CD4-positive, alpha-beta memory T cell (primary cell): Measurements from ENCODE around the gene PAF1. TPM values are rescaled to one million over a fixed set of nuclear protein-coding genes. Genes with fewer than 3 reads are reported as not detected.
"Not testable (repeated sequence)": the region's sequence is repeated elsewhere in the genome, so short reads cannot be mapped to it uniquely, and the experiment has no call there.

Experiments used
- CTCF ChIA-PET: fragments of 350-600 bp; sonication (Branson Sonifier 250); formaldehyde crosslinking; loops from one replicate; lab custom pipeline; 2021; ENCODE audit warnings: inconsistent platforms; ENCODE audit not compliant: partially characterized antibody; lab: Charles Lee
- POLR2A ChIA-PET: fragments of 350-600 bp; sonication (Branson Sonifier 250); formaldehyde crosslinking; loops from one replicate; lab custom pipeline; 2021; ENCODE audit not compliant: partially characterized antibody; lab: Charles Lee
- DNase-seq, 5 donors: peaks; one replicate each; pipeline versions ENCODE4 v3.0.0 to v3.0.0-alpha.2; 2020 to 2022; ENCODE audit warnings: mixed read lengths in 1 of 5
- H3K27ac ChIP-seq: one replicate; pipeline ENCODE4 v1.7.0; 2013; ENCODE audit warnings: low read depth, low read length
- H3K27me3 ChIP-seq: 2 replicates; pipeline ENCODE4 v1.7.0; 2013; ENCODE audit warnings: mild to moderate bottlenecking, low read length, moderate library complexity; ENCODE audit not compliant: insufficient read depth
- H3K36me3 ChIP-seq: 2 replicates; pipeline ENCODE4 v1.7.0; 2013; ENCODE audit warnings: mild to moderate bottlenecking, low read length, moderate library complexity; ENCODE audit not compliant: insufficient read depth
- H3K4me1 ChIP-seq: 2 replicates; pipeline ENCODE4 v1.7.0; 2013; ENCODE audit warnings: mild to moderate bottlenecking, low read length, moderate library complexity; ENCODE audit not compliant: insufficient read depth
- H3K4me3 ChIP-seq, 2 donors: one replicate each; pipeline ENCODE4 v1.7.0; 2013; ENCODE audit warnings: low read length in 2 of 2, mild to moderate bottlenecking in 1 of 2
- H3K9me3 ChIP-seq, 2 donors: one replicate each; pipeline ENCODE4 v1.7.0; 2013; ENCODE audit warnings: low read length in 2 of 2, control low read depth in 1 of 2; ENCODE audit not compliant: control insufficient read depth in 1 of 2
- H3K27ac Mint-ChIP-seq, 7 donors: one replicate each; pipeline ENCODE4 v1.8.0; 2020 to 2021; ENCODE audit warnings: mixed read lengths in 7 of 7, mild to moderate bottlenecking in 6 of 7, inconsistent platforms in 3 of 7, moderate library complexity in 3 of 7
- H3K27me3 Mint-ChIP-seq, 2 donors: one replicate each; pipeline ENCODE4 v1.8.0; 2020 to 2021; ENCODE audit warnings: mixed read lengths in 2 of 2
- H3K36me3 Mint-ChIP-seq, 2 donors: one replicate each; pipeline ENCODE4 v1.8.0; 2020 to 2021; ENCODE audit warnings: mixed read lengths in 2 of 2, inconsistent platforms in 1 of 2, mild to moderate bottlenecking in 1 of 2
- H3K4me1 Mint-ChIP-seq, 4 donors: one replicate each; pipeline ENCODE4 v1.8.0; 2020 to 2021; ENCODE audit warnings: mixed read lengths in 4 of 4, mild to moderate bottlenecking in 1 of 4
- H3K4me3 Mint-ChIP-seq, 8 donors: one replicate each; pipeline ENCODE4 v1.8.0; 2020 to 2021; ENCODE audit warnings: mixed read lengths in 8 of 8, mild to moderate bottlenecking in 7 of 8, moderate library complexity in 6 of 8, inconsistent platforms in 3 of 8
- H3K9me3 Mint-ChIP-seq, 8 donors: one replicate each; pipeline ENCODE4 v1.8.0; 2020 to 2021; ENCODE audit warnings: mixed read lengths in 8 of 8, mild to moderate bottlenecking in 5 of 8, inconsistent platforms in 3 of 8, moderate library complexity in 1 of 8
- intact Hi-C: fragments of 100-400 bp; cut with micrococcal nuclease; formaldehyde crosslinking; loops from one replicate; pipeline ENCODE4 v1.15.1; 2023
- polyA plus RNA-seq, 2 donors: library from polyadenylated mRNA; unstranded; fragments of 300-500 nt; fragmentation: Illumina TruSeq; gene quantifications; one replicate each; pipeline ENCODE4 v1.2.3, GENCODE V29; 2021
- total RNA-seq, 2 experiments: library from RNA; stranded (reverse); gene quantifications; one replicate each; pipeline ENCODE4 v1.2.3, GENCODE V29; 2021

PAF1 gene
- total and polyA plus RNA-seq, 4 experiments from 2014 or later: 21.5 to 53.8 (median 47.9) TPM

DNA sequence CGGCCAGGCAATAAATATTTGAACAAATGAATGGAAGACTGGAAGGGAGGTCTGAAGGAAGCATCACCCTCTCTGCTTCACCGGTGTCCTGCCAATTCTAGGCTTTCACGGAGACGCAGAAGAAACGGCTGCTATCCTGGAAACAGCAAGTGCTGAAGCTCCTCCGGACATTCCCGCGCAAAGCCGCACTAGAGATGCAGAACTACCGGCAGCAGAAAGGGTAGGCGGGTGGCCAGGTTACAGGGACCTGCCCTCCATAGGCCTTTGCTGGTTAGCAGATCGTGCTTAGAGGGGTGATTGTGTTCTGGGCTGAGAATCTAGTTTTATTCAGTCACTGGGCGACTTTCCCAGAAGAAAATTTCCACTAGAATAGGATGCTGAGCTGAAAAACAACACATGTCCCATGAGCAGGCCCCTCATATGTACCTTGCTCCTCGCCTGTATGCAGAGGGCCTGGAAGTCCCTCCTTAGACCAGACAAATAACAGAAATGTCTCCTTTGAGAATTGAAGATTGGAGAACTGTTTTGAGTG lies 11.0 kb downstream of the PAF1 start:
- ChIA-PET CTCF (no interaction called here), POLR2A (no interaction called here)
- intact Hi-C loops: no loop called here
- peaks cover 68% of the 10 kb centered on the region for H3K36me3 ChIP-seq
- no peaks in the 10 kb centered on the region for H3K27me3 Mint-ChIP-seq
- no peaks in the 10 kb centered on the region for H3K27me3 ChIP-seq
- H3K4me3 ChIP-seq: no peak overlapping the region
- H3K4me3 Mint-ChIP-seq: no peak overlapping the region
- H3K36me3 Mint-ChIP-seq: peaks cover 39 to 88% of the 10 kb centered on the region in 2 donors
- H3K27ac Mint-ChIP-seq: peak overlapping the region in 3 of 7 donors; percentile 31 to 86 (median 70)
- no peak overlapping the region for H3K27ac ChIP-seq
- H3K9me3 Mint-ChIP-seq: no peaks in the 10 kb centered on the region
- H3K4me1 Mint-ChIP-seq: no peaks in the 10 kb centered on the region
- DNase-seq: no peak
- H3K9me3 ChIP-seq: no peaks in the 10 kb centered on the region
- H3K4me1 ChIP-seq: no peaks in the 10 kb centered on the region

DNA sequence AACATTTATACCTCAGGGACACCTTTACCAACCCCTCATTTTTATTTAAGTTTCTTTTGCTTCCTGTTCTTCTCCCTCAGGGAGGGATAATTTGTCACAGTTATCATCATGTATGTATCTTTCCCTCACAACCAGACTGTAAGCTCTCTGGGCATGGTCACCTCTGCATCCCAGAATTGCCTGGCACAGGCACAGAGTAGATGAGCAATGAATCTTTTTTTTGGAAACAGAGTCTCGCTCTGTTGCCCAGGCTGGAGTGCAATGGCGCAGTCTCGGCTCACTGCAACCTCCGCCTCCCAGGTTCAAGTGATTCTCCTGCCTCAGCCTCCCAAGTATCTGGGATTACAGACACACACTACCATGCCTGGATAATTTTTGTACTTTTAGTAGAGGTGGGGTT lies 11.5 kb downstream of the PAF1 start:
- H3K9me3 Mint-ChIP-seq, H3K27me3 Mint-ChIP-seq, intact Hi-C loops, H3K4me3 ChIP-seq, DNase-seq, H3K27ac ChIP-seq, H3K4me3 Mint-ChIP-seq, H3K4me1 ChIP-seq, CTCF ChIA-PET, H3K27me3 ChIP-seq, H3K9me3 ChIP-seq, POLR2A ChIA-PET, H3K4me1 Mint-ChIP-seq: not testable (repeated sequence)
- peaks cover 42 to 86% of the 10 kb centered on the region in 2 donors for H3K36me3 Mint-ChIP-seq
- H3K36me3 ChIP-seq: peaks cover 68% of the 10 kb centered on the region
- peak overlapping the region in 3 of 7 donors; percentile 31 to 70 (median 63) for H3K27ac Mint-ChIP-seq

DNA sequence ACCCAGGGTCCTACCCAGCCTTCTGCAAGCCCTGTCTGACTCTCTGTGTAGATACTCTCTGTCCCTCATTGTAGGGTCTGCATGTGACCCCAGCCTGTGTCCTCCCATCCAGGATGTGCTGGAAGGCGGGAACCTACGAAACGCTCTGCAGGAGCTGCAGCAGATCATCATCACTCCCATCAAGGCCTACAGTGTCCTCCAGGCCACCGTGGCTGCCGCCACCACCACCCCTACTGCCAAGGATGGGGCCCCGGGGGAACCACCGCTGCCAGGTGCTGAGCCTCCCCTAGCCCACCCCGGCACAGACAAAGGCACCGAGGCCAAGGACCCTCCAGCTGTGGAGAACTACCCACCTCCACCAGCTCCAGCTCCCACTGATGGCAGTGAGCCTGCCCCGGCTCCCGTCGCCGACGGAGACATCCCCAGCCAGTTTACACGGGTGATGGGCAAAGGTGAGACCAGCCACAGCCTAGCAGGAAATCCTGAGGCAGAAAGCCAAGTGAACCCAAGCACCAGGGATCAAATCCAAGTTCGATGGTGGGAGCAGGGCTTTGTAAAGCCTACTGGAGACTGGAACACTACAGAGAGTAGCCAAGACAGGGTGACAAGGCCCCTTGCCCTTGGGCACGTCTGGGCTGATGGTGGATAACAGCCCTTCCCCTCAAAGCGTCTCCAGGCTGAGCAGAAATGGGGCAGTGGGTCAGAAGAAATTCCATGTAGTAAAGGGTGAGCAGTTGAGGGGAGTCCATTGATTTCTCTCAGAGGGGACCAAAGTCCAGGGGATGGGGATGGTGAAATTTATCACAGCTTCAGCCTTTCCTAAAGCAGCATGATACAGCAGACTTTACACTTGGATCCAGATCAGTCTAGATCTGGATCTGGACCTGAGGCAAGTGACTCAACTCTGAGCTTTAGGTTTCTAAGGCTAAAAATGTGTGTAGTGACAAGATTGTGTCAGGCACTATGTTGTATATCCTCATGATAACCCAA lies 13.2 kb downstream of the PAF1 start:
- Mint-ChIP-seq H3K27ac (peak overlapping the region in 2 of 7 donors; percentile 50 to 74), H3K36me3 (peaks cover 46 to 74% of the 10 kb centered on the region in 2 donors)

DNA sequence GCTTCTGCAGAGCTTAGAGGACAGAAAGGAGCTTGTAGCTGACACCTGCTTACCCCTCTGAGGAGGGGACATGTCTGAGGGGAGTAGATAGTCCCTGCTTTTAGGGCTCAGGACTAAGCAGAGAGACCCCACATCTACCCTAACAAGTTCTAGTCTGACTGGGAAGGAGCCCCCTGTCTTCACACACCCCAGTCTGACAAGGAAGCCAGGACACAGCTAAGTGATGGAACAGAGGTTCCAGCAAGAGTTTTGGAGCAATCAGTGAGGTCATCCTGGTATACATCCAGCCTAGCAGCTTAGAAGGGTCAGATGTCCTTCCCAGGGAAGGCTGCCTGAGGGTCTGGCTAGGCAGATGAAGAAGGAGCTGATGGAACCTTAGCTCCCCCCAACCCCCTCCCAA lies 15.0 kb downstream of the PAF1 start:
- Histone ChIP-seq H3K4me3 (no peak overlapping the region), H3K27me3 (no peaks in the 10 kb centered on the region), H3K9me3 (no peaks in the 10 kb centered on the region), H3K4me1 (no peaks in the 10 kb centered on the region), H3K27ac (no peak overlapping the region), H3K36me3 (peaks cover 53% of the 10 kb centered on the region)
- Mint-ChIP-seq H3K27me3 (no peaks in the 10 kb centered on the region), H3K9me3 (no peaks in the 10 kb centered on the region), H3K27ac (peak overlapping the region in 2 of 7 donors; percentile 52 to 60), H3K4me3 (no peak overlapping the region), H3K4me1 (peaks cover 0 to 2% (median 0%) of the 10 kb centered on the region in 4 donors), H3K36me3 (peaks cover 41 to 71% of the 10 kb centered on the region in 2 donors)
- intact Hi-C loops: no loop called here
- DNase-seq: no peak
- ChIA-PET CTCF (no interaction called here), POLR2A (interaction anchor here (0.6 to 1.0 kb wide), 2 partner anchors 32 to 71 kb away, joined by 3 read pairs; no protein-coding TSS in a partner anchor)

More for the DNA sequence above, 13.2 kb downstream of the PAF1 start:
- Mint-ChIP-seq H3K4me3 (no peak overlapping the region), H3K4me1 (peaks cover 0 to 2% (median 0%) of the 10 kb centered on the region in 4 donors), H3K27me3 (no peaks in the 10 kb centered on the region), H3K9me3 (no peaks in the 10 kb centered on the region)
- Histone ChIP-seq H3K36me3 (peaks cover 54% of the 10 kb centered on the region), H3K4me1 (no peaks in the 10 kb centered on the region), H3K27ac (no peak overlapping the region), H3K9me3 (no peaks in the 10 kb centered on the region), H3K4me3 (no peak overlapping the region), H3K27me3 (no peaks in the 10 kb centered on the region)
- ChIA-PET CTCF (no interaction called here), POLR2A (no interaction called here)
- no peak for DNase-seq
- intact Hi-C loops: no loop called here

DNA sequence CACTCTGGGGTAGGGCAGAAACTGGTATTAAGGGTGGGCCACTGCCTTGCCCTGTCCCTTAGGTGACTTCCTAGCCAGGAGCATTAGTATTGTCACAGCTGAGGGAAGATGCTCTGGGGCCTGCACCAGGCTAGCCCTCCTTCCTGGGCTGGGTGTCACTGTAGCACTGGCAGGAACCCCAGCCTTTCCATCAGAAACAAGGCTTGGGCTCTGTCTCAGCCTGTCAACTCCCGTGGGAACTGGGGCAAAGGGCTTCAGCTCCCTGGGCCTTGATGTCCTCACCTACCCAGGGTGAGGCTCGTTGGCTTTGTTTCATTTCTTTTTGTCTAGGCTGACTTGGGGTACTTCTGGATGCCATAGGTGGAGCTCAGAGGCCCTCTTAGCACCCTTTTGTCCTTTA lies 18.0 kb downstream of the PAF1 start:
- CTCF ChIA-PET: no interaction called here
- Histone ChIP-seq H3K27ac (no peak overlapping the region), H3K4me1 (no peaks in the 10 kb centered on the region), H3K9me3 (no peaks in the 10 kb centered on the region), H3K36me3 (peaks cover 48% of the 10 kb centered on the region), H3K27me3 (no peaks in the 10 kb centered on the region), H3K4me3 (no peak overlapping the region)
- no peak for DNase-seq
- intact Hi-C loops: no loop called here
- Mint-ChIP-seq H3K9me3 (no peaks in the 10 kb centered on the region), H3K4me1 (peaks cover 0 to 2% (median 0%) of the 10 kb centered on the region in 4 donors), H3K4me3 (no peak overlapping the region), H3K27ac (peak overlapping the region in 4 of 7 donors; percentile 11 to 85 (median 50)), H3K36me3 (peaks cover 43 to 67% of the 10 kb centered on the region in 2 donors), H3K27me3 (no peaks in the 10 kb centered on the region)
- POLR2A ChIA-PET: interaction anchor here (0.8 kb wide), 1 partner anchor 10 kb away, joined by 3 read pairs; no protein-coding TSS in a partner anchor

DNA sequence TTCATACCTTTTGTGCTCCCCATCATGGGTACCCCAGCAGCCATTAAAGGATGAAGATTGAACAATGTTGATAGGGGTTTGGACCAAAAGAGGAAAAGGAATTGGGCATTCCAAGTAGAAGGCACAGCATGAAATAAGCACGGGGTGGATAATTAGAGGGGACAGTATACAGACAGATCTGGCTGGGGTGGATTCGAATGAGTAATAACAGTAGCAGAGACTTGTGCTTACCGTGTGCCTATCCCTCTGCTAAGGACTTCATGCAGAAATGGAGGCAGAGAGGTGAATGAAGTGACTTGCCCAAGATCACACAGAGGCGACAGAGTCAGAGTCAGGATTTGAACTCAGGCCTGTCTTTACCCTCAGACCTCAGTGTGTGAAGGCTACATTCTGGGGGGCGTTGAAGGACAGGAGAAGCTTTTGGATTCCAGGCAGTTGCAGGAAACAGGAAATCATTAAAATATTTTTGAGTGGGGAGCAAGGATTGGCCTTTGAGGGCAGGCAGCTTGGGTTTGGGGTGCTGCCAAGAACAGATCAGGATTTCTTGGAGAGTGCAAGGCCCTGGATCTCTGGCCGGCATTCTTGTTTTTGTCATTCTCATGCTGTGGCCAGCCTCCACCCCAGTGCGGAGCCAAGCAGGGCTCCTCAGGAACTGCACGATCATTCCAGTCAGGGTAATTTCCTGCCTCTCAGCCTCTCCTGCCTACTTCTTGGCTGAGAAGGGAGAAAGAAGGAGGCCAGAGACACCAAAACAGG lies 18.7 kb downstream of the PAF1 start:
- peak overlapping the region in 6 of 7 donors; percentile 2 to 59 (median 17) for H3K27ac Mint-ChIP-seq
- no peaks in the 10 kb centered on the region for H3K9me3 Mint-ChIP-seq
- Histone ChIP-seq H3K27ac (no peak overlapping the region), H3K4me3 (no peak overlapping the region), H3K9me3 (no peaks in the 10 kb centered on the region), H3K27me3 (no peaks in the 10 kb centered on the region), H3K4me1 (no peaks in the 10 kb centered on the region), H3K36me3 (peaks cover 41% of the 10 kb centered on the region)
- DNase-seq: no peak
- peaks cover 38 to 62% of the 10 kb centered on the region in 2 donors for H3K36me3 Mint-ChIP-seq
- H3K4me1 Mint-ChIP-seq: peaks cover 0 to 2% (median 0%) of the 10 kb centered on the region in 4 donors
- ChIA-PET CTCF (no interaction called here), POLR2A (interaction anchor here (0.8 kb wide), 1 partner anchor 10 kb away, joined by 3 read pairs; no protein-coding TSS in a partner anchor)
- intact Hi-C loops: no loop called here
- H3K27me3 Mint-ChIP-seq: no peaks in the 10 kb centered on the region
- H3K4me3 Mint-ChIP-seq: no peak overlapping the region
